Smooth muscle cell of the brain vasculature (primary cell): Measurements from ENCODE around the gene CFAP43.

Experiments
- DNase-seq: peaks from one replicate; pipeline ENCODE4 v3.0.0-alpha.2; 2012; ENCODE audit warnings: low read depth, low spot score

Gene CFAP43

GRCh38 chr10:104231784-104232612 is at the start of gene CFAP43:
Gene CFAP43, minus strand, starts transcription at chr10:104232364. Its CDS starts 118 bp downstream, at chr10:104232246.
- DNase-seq: peak; percentile 79

- no peak for DNase-seq
These were observed 49.5 kb upstream of the CFAP43 start for GRCh38 chr10:104281694-104282093.

GRCh38 chr10:104279550-104280259 is 47.5 kb upstream of the CFAP43 start:
- no peak for DNase-seq

- DNase-seq: no peak
These were observed 45.6 kb upstream of the CFAP43 start for GRCh38 chr10:104277785-104278184.

GRCh38 chr10:104276192-104276591 is 44.0 kb upstream of the CFAP43 start:
- no peak for DNase-seq

GRCh38 chr10:104274762-104275721 is 42.9 kb upstream of the CFAP43 start:
- no peak for DNase-seq

- DNase-seq: no peak
These were observed 41.9 kb upstream of the CFAP43 start for GRCh38 chr10:104273899-104274575.

- DNase-seq: no peak
These were observed 41.1 kb upstream of the CFAP43 start for GRCh38 chr10:104273286-104273685.

- DNase-seq: peak; percentile 98
These were observed 36.8 kb upstream of the CFAP43 start, which contains the start of gene GSTO2 for GRCh38 chr10:104268713-104269645. Gene GSTO2, plus strand, starts transcription at chr10:104269184. Its CDS starts 5,732 bp downstream, at chr10:104274916.

- no peak for DNase-seq
These were observed 36.2 kb upstream of the CFAP43 start for GRCh38 chr10:104268405-104268712.

- DNase-seq: no peak
These were observed 35.7 kb upstream of the CFAP43 start for GRCh38 chr10:104267721-104268404.

GRCh38 chr10:104264783-104265182 is 32.6 kb upstream of the CFAP43 start:
- no peak for DNase-seq

- no peak for DNase-seq
These were observed 29.9 kb upstream of the CFAP43 start for GRCh38 chr10:104262055-104262454.

GRCh38 chr10:104260775-104261115 is 28.6 kb upstream of the CFAP43 start:
- DNase-seq: no peak

GRCh38 chr10:104259999-104260774 is 28.0 kb upstream of the CFAP43 start:
- DNase-seq: no peak

- DNase-seq: no peak
These were observed 27.3 kb upstream of the CFAP43 start for GRCh38 chr10:104259456-104259855.

GRCh38 chr10:104258209-104258608 is 26.0 kb upstream of the CFAP43 start:
- DNase-seq: no peak

- no peak for DNase-seq
These were observed 25.1 kb upstream of the CFAP43 start for GRCh38 chr10:104257235-104257634.
